Measurements from ENCODE around the gene MYO15B. TPM values are rescaled to one million over a fixed set of nuclear protein-coding genes. Genes with fewer than 3 reads are reported as not detected.
"Not testable (repeated sequence)": the region's sequence is repeated elsewhere in the genome, so short reads cannot be mapped to it uniquely, and the experiment has no call there.

MYO15B gene
- total RNA-seq, 1 experiment from 2014 or later, result 26.5 TPM

- intact Hi-C loops (cut with micrococcal nuclease; ENCODE audit: unreplicated experiment) (no loop called here), in situ Hi-C loops (cut with HindIII; ENCODE audit: low pct_unique_long_range_greater_than_20kb, low sequenced_read_pairs) (no loop called here)
- no TSS peak for BruUV-seq (replicated peaks)
- ChIA-PET CTCF (interaction anchor here (0.6 to 5.5 kb wide), 4 partner anchors 13 to 218 kb away, joined by 3 to 86 read pairs (median 5); partner anchors contain the start of gene WBP2), POLR2A (no interaction called here)
- H3K4me1 ChIP-seq (ENCODE audit: control insufficient read depth, insufficient read depth, low read length), result peaks cover 25% of the 10 kb centered on the region
- H3K27me3 ChIP-seq (ENCODE audit: control insufficient read depth, insufficient read depth, low read length), result no peaks in the 10 kb centered on the region
- DNase-seq (ENCODE audit: low read depth, low spot score) (no peak), ATAC-seq (no peak)
- H3K4me3 ChIP-seq (ENCODE audit: low read depth in 2 of 2, low read length in 2 of 2), result no peak overlapping the region
- H3K9me3 ChIP-seq (ENCODE audit: control insufficient read depth, insufficient read depth, low read depth, low read length), result no peaks in the 10 kb centered on the region
- no peaks in the 10 kb centered on the region for H3K36me3 ChIP-seq (ENCODE audit: control insufficient read depth, insufficient read depth, low read length)
- H3K27ac ChIP-seq (ENCODE audit: low read length), result no peak overlapping the region
- no peak for TF ChIP-seq TCF7L2 (IDR thresholded peaks at IDR 0.05; ENCODE audit: low read depth, low read length)
- TF ChIP-seq CTCF (IDR thresholded peaks at IDR 0.05), result no peak
- TF ChIP-seq REST (IDR thresholded peaks at IDR 0.05; ENCODE audit: insufficient read depth in 1 of 2, low read depth in 2 of 2, low read length in 1 of 2), result no peak
- no peak for TF ChIP-seq POLR2AphosphoS5 (IDR thresholded peaks at IDR 0.05; ENCODE audit: low read depth, low read length)
- no peak for TF ChIP-seq SIN3A (IDR thresholded peaks at IDR 0.05; ENCODE audit: borderline replicate concordance, insufficient read depth, low read depth, low read length)
Observed at GRCh38 chr17:75637143-75637538, 49.5 kb downstream of the MYO15B start.

- no peak for DNase-seq (ENCODE audit: low read depth, low spot score)
- in situ Hi-C loops (cut with HindIII; ENCODE audit: low pct_unique_long_range_greater_than_20kb, low sequenced_read_pairs) (no loop called here), intact Hi-C loops (cut with micrococcal nuclease; ENCODE audit: unreplicated experiment) (no loop called here)
- ChIA-PET CTCF (no interaction called here), POLR2A (no interaction called here)
- ATAC-seq, result no peak
- no peak for TF ChIP-seq TCF7L2 (IDR thresholded peaks at IDR 0.05; ENCODE audit: low read depth, low read length)
- TF ChIP-seq POLR2AphosphoS5 (IDR thresholded peaks at IDR 0.05; ENCODE audit: low read depth, low read length), result no peak
- no peak for TF ChIP-seq CTCF (IDR thresholded peaks at IDR 0.05)
- no peak for TF ChIP-seq SIN3A (IDR thresholded peaks at IDR 0.05; ENCODE audit: borderline replicate concordance, insufficient read depth, low read depth, low read length)
- TF ChIP-seq REST (IDR thresholded peaks at IDR 0.05; ENCODE audit: insufficient read depth in 1 of 2, low read depth in 2 of 2, low read length in 1 of 2), result no peak
- peaks cover 25% of the 10 kb centered on the region for H3K4me1 ChIP-seq (ENCODE audit: control insufficient read depth, insufficient read depth, low read length)
- H3K27me3 ChIP-seq (ENCODE audit: control insufficient read depth, insufficient read depth, low read length), result no peaks in the 10 kb centered on the region
- H3K9me3 ChIP-seq (ENCODE audit: control insufficient read depth, insufficient read depth, low read depth, low read length), result no peaks in the 10 kb centered on the region
- no peak overlapping the region for H3K27ac ChIP-seq (ENCODE audit: low read length)
- no peaks in the 10 kb centered on the region for H3K36me3 ChIP-seq (ENCODE audit: control insufficient read depth, insufficient read depth, low read length)
- BruUV-seq (replicated peaks), result no TSS peak
- H3K4me3 ChIP-seq (ENCODE audit: low read depth in 2 of 2, low read length in 2 of 2), result no peak overlapping the region
Observed at GRCh38 chr17:75637551-75637950, 50.0 kb downstream of the MYO15B start.

GRCh38 chr17:75638039-75638438 lies 50.4 kb downstream of the MYO15B start:
- intact Hi-C loops (cut with micrococcal nuclease; ENCODE audit: unreplicated experiment); in situ Hi-C loops (cut with HindIII; ENCODE audit: low pct_unique_long_range_greater_than_20kb, low sequenced_read_pairs); H3K36me3 ChIP-seq (ENCODE audit: control insufficient read depth, insufficient read depth, low read length); H3K27ac ChIP-seq (ENCODE audit: low read length); BruUV-seq (replicated peaks); CTCF ChIA-PET; H3K27me3 ChIP-seq (ENCODE audit: control insufficient read depth, insufficient read depth, low read length); POLR2A ChIA-PET; ATAC-seq; H3K9me3 ChIP-seq (ENCODE audit: control insufficient read depth, insufficient read depth, low read depth, low read length); DNase-seq (ENCODE audit: low read depth, low spot score); H3K4me3 ChIP-seq (ENCODE audit: low read depth in 2 of 2, low read length in 2 of 2): not testable (repeated sequence)
- peaks cover 20% of the 10 kb centered on the region for H3K4me1 ChIP-seq (ENCODE audit: control insufficient read depth, insufficient read depth, low read length)

Measured in Panc1 (cell line).